Brain microvascular endothelial cell (primary cell): ENCODE results near the gene DHPS.
"Not testable (repeated sequence)": the region's sequence is repeated elsewhere in the genome, so short reads cannot be mapped to it uniquely, and the experiment has no call there.

Source experiments
- DNase-seq: peaks from one replicate; pipeline ENCODE4 v3.0.0-alpha.2; 2020
- H3K27ac ChIP-seq: fragments of 250-450 bp; sonication (Bioruptor Pico); 2 replicates; pipeline ENCODE4 v1.5.1; 2020; ENCODE audit warnings: mild to moderate bottlenecking, moderate library complexity
- H3K27me3 ChIP-seq: fragments of 250-450 bp; sonication (Bioruptor Pico); replicated peaks from 2 replicates; pipeline ENCODE4 v1.5.1; 2020; ENCODE audit warnings: mild to moderate bottlenecking
- H3K36me3 ChIP-seq: fragments of 250-450 bp; sonication (Bioruptor Pico); replicated peaks from 2 replicates; pipeline ENCODE4 v1.5.1; 2020; ENCODE audit warnings: mild to moderate bottlenecking
- H3K4me3 ChIP-seq: 2 replicates; pipeline ENCODE4 v1.5.1; 2011; ENCODE audit warnings: low read depth, mild to moderate bottlenecking, control low read depth, low read length, moderate library complexity
- CTCF ChIP-seq: IDR thresholded peaks from 2 replicates; pipeline ENCODE4 v1.5.1; 2011; ENCODE audit warnings: low read depth, mild to moderate bottlenecking, moderate library complexity, low read length, control low read depth, inconsistent platforms; ENCODE audit errors: missing control alignments
- in situ Hi-C: cut with HindIII; loops from 2 replicates; pipeline ENCODE4 v1.10.0; 2017; ENCODE audit warnings: low sequenced_read_pairs, low pct_ligation_motif_present

DHPS gene

DNA sequence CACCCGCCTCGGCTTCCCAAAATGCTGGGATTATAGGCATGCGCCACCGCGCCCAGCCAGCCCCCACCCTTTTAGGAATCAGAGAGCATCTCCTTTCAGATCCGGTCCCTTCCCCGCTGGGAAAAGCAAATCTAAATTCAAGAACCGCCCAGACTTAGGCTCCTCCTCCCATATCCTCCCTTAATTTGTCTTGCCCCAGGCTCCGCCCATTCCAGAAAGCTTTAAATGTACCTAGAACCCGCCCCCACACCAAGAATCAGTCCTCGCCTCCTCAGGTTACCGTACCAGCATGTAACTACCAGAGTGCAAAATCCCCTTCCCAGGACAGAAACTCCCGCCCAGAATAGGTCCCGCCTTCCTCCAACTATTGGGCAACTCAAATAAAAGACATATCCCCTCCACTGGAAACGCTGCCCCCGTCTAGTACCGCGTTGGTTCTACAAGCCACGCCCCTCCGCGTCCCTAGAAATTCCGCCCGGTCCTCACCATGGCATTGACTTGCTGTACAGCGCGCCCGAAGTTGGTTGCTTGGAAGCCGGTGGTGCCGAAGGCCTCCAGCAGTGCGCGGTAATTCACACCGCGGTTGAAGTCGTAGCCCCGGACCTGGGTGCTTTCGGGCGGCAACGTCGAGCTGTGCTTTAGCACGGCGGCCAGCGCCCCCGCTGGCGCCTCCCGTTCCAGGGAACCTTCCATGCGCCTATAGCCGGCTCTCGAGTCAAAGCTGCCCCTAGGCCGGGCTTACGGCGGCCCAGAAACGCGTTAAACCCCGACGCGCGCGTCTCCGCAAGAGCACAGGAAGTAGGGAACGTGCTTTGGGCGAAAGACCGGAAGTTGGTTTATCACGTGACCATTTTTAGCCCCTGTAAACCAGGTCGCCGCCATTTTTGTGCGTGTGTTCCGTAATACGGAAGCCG lies at the start of gene DHPS:
DHPS (minus strand) TSS at position 807 of the 914 bp plus-strand sequence; CDS start at position 693, 114 bp downstream.
- H3K27ac ChIP-seq, result peak within 1 kb of the TSS; percentile 97
- in situ Hi-C loops, result no loop called here
- H3K4me3 ChIP-seq, result peak within 1 kb of the TSS; percentile 92
- H3K36me3 ChIP-seq, result peaks cover 18% of the 10 kb centered on the region
- TF ChIP-seq CTCF, result no peak
- no peaks in the 10 kb centered on the region for H3K27me3 ChIP-seq
- peak; percentile 97 for DNase-seq

DNA sequence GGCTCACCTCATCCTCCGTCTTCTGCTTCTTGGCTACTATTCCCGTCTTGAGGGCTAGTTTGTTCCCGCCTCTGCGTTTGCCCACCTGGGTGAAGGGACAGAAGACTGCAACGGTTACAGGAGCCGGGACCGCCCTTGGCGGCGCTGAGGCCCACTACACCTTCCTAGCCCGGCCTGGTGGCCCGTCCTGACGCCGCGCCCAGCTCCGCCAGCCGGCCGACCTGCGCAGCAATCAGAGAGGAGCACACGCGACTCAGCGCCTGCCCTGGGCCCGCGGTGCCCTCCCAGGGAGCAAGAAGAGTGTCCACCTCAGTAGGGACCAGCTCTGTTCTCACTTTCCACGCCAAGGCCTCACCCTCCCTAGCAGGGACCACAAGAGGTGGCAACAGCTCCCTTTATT lies 49.7 kb upstream of the DHPS start:
- Histone ChIP-seq H3K27me3 (no peaks in the 10 kb centered on the region), H3K36me3 (peaks cover 37% of the 10 kb centered on the region), H3K4me3 (no peak overlapping the region), H3K27ac (no peak overlapping the region)
- in situ Hi-C loops, result no loop called here
- no peak for DNase-seq
- no peak for TF ChIP-seq CTCF

DNA sequence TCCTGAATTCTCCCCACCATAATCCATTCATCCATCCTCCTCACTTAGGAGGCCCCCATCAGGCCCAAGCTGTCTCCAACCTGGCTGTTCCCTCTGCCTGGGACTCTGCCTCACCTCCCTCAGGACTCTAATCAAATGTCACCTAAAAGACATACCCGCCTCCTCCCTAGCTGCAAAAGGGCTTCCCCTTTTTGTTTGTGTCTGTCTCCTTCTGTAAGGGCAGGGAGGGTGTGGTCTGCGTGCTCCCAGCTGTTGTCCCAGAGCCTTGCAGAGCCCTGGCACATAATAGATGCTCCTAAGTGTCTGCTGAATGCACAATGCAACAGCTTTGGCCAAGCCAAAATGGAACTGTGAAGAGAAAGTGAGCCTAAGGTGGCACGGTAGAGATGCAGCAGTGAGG lies 48.4 kb upstream of the DHPS start:
- no peak overlapping the region for H3K4me3 ChIP-seq
- in situ Hi-C loops, result no loop called here
- H3K27ac ChIP-seq, result no peak overlapping the region

GRCh38 chr19:12727745-12728433 lies 46.2 kb upstream of the DHPS start:
- TF ChIP-seq CTCF, result no peak
- Histone ChIP-seq H3K27ac (no peak overlapping the region), H3K36me3 (peaks cover 37% of the 10 kb centered on the region), H3K4me3 (no peak overlapping the region), H3K27me3 (no peaks in the 10 kb centered on the region)
- no peak for DNase-seq
- in situ Hi-C loops, result no loop called here

More for the DNA sequence above, 48.4 kb upstream of the DHPS start:
- Histone ChIP-seq H3K36me3 (peaks cover 37% of the 10 kb centered on the region), H3K27me3 (no peaks in the 10 kb centered on the region)
- DNase-seq, result no peak
- TF ChIP-seq CTCF, result no peak

DNA sequence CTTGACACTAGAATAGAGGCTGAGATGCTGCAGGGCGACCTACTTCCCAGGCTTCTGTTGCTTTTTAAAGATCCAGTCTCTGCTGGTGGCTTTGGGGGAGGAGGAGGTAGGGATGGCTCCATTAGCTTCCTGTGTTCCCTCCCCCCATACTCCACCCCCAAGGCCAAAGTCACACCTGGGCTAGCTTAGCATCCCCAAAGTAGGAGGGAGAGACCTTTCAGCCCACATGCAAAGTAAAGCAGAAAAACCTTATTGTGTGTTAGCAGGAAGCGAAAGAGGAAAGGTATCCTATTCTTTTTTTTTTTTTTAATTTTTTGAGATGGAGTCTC lies 45.3 kb upstream of the DHPS start:
- Histone ChIP-seq H3K4me3 (no peak overlapping the region), H3K36me3 (peaks cover 37% of the 10 kb centered on the region), H3K27me3 (no peaks in the 10 kb centered on the region), H3K27ac (no peak overlapping the region)
- no peak for TF ChIP-seq CTCF
- in situ Hi-C loops, result no loop called here
- no peak for DNase-seq

- in situ Hi-C loops, DNase-seq, H3K4me3 ChIP-seq, H3K27me3 ChIP-seq, H3K27ac ChIP-seq: not testable (repeated sequence)
- H3K36me3 ChIP-seq, result peaks cover 27% of the 10 kb centered on the region
These were observed 43.9 kb upstream of the DHPS start for GRCh38 chr19:12725612-12726011.
